NT2/D1 (cell line): ENCODE measurements around the gene B3GAT3.
A peak's percentile ranks its signal among the peaks of the same experiment; 100 is the strongest.

Source experiments
- DNase-seq: peaks from one replicate; pipeline ENCODE4 v3.0.0-alpha.2; 2011; ENCODE audit warnings: low read depth, low spot score
- H3K27me3 ChIP-seq: 2 replicates; pipeline ENCODE4 v1.6.0; 2011; ENCODE audit warnings: mild to moderate bottlenecking; ENCODE audit not compliant: insufficient read length, insufficient read depth
- H3K36me3 ChIP-seq: 2 replicates; pipeline ENCODE4 v1.6.1; 2011; ENCODE audit warnings: mild to moderate bottlenecking, low read length, mixed read lengths; ENCODE audit not compliant: insufficient read depth, insufficient read length
- H3K4me1 ChIP-seq: 2 replicates; pipeline ENCODE4 v1.5.1; 2011; ENCODE audit not compliant: insufficient read depth, insufficient read length
- H3K4me3 ChIP-seq: 2 replicates; pipeline ENCODE4 v1.5.1; 2011; ENCODE audit warnings: low read depth; ENCODE audit not compliant: insufficient read length
- H3K9ac ChIP-seq: 2 replicates; pipeline ENCODE4 v1.6.0; 2011; ENCODE audit warnings: low read depth; ENCODE audit not compliant: insufficient read length
- H3K9me3 ChIP-seq: 2 replicates; pipeline ENCODE4 v1.5.1; 2011; ENCODE audit warnings: mild to moderate bottlenecking, low read length; ENCODE audit not compliant: insufficient read depth
- SUZ12 ChIP-seq: IDR thresholded peaks from 2 replicates; pipeline ENCODE4 v1.6.1; 2011; ENCODE audit not compliant: insufficient read length, insufficient read depth; ENCODE audit errors: extremely low read depth
- YY1 ChIP-seq: IDR thresholded peaks from 2 replicates; pipeline ENCODE4 v1.6.1; 2011; ENCODE audit not compliant: insufficient read length, insufficient read depth
- ZNF274 ChIP-seq: IDR thresholded peaks from 2 replicates; pipeline ENCODE4 v1.6.1; 2011; ENCODE audit warnings: mild to moderate bottlenecking, low read depth, low read length

Gene B3GAT3

GRCh38 chr11:62578541-62578940 lies 43.2 kb downstream of the B3GAT3 start:
- peaks cover 8% of the 10 kb centered on the region for H3K4me1 ChIP-seq
- no peak for TF ChIP-seq YY1
- no peak for TF ChIP-seq SUZ12
- no peak for TF ChIP-seq ZNF274
- H3K9ac ChIP-seq: no peak overlapping the region
- no peaks in the 10 kb centered on the region for H3K27me3 ChIP-seq
- H3K36me3 ChIP-seq: peaks cover 61% of the 10 kb centered on the region
- H3K4me3 ChIP-seq: no peak overlapping the region
- DNase-seq: no peak
- peaks cover under 1% of the 10 kb centered on the region; the same call in 1 of the 2 replicates for H3K9me3 ChIP-seq

GRCh38 chr11:62577046-62577714 lies 44.6 kb downstream of the B3GAT3 start:
- peak overlapping the region; percentile 50 for H3K9ac ChIP-seq
- H3K4me1 ChIP-seq: peaks cover 8% of the 10 kb centered on the region
- H3K36me3 ChIP-seq: peaks cover 69% of the 10 kb centered on the region
- DNase-seq: no peak
- H3K27me3 ChIP-seq: no peaks in the 10 kb centered on the region
- no peak overlapping the region for H3K4me3 ChIP-seq
- no peaks in the 10 kb centered on the region for H3K9me3 ChIP-seq
- no peak for TF ChIP-seq YY1

GRCh38 chr11:62575837-62576236 lies 45.9 kb downstream of the B3GAT3 start:
- H3K9ac ChIP-seq: peak overlapping the region; percentile 99
- TF ChIP-seq ZNF274 (no peak), SUZ12 (no peak), YY1 (no peak)
- H3K36me3 ChIP-seq: peaks cover 74% of the 10 kb centered on the region
- H3K4me3 ChIP-seq: peak overlapping the region; percentile 86
- no peaks in the 10 kb centered on the region for H3K9me3 ChIP-seq
- peaks cover 14% of the 10 kb centered on the region for H3K4me1 ChIP-seq
- no peak for DNase-seq
- H3K27me3 ChIP-seq: no peaks in the 10 kb centered on the region

GRCh38 chr11:62575156-62575555 lies 46.6 kb downstream of the B3GAT3 start:
- TF ChIP-seq ZNF274 (no peak), YY1 (no peak), SUZ12 (no peak)
- Histone ChIP-seq H3K36me3 (peaks cover 78% of the 10 kb centered on the region), H3K4me3 (peak overlapping the region; percentile 86), H3K4me1 (peaks cover 14% of the 10 kb centered on the region), H3K27me3 (no peaks in the 10 kb centered on the region), H3K9ac (peak overlapping the region; percentile 99), H3K9me3 (no peaks in the 10 kb centered on the region)
- no peak for DNase-seq

- H3K4me3 ChIP-seq: peak overlapping the region; percentile 86
- no peaks in the 10 kb centered on the region for H3K27me3 ChIP-seq
- H3K4me1 ChIP-seq: peaks cover 14% of the 10 kb centered on the region
- H3K9me3 ChIP-seq: no peaks in the 10 kb centered on the region
- peak overlapping the region; percentile 99 for H3K9ac ChIP-seq
- TF ChIP-seq SUZ12 (no peak), ZNF274 (no peak), YY1 (no peak)
- no peak for DNase-seq
- peaks cover 78% of the 10 kb centered on the region for H3K36me3 ChIP-seq
Measured at GRCh38 chr11:62574363-62575071, 47.3 kb downstream of the B3GAT3 start.

- peaks cover 81% of the 10 kb centered on the region for H3K36me3 ChIP-seq
Measured at GRCh38 chr11:62573592-62574362, 48.0 kb downstream of the B3GAT3 start, which contains the start of gene EEF1G. Gene EEF1G, minus strand, starts transcription at chr11:62573891. Its CDS starts 49 bp downstream, at chr11:62573842.

GRCh38 chr11:62573006-62573591 lies 48.7 kb downstream of the B3GAT3 start:
- Histone ChIP-seq H3K9me3 (no peaks in the 10 kb centered on the region), H3K27me3 (no peaks in the 10 kb centered on the region), H3K36me3 (peaks cover 81% of the 10 kb centered on the region), H3K9ac (peak overlapping the region; percentile 100), H3K4me1 (peaks cover 14% of the 10 kb centered on the region), H3K4me3 (peak overlapping the region; percentile 97)
- TF ChIP-seq ZNF274: no peak
- no peak for TF ChIP-seq YY1
- TF ChIP-seq SUZ12: no peak
- no peak for DNase-seq

More at GRCh38 chr11:62573592-62574362, 48.0 kb downstream of the B3GAT3 start, which contains the start of gene EEF1G:
- Histone ChIP-seq H3K4me3 (peak within 1 kb of the TSS; percentile 97), H3K9me3 (no peaks in the 10 kb centered on the region), H3K27me3 (no peaks in the 10 kb centered on the region), H3K4me1 (peaks cover 14% of the 10 kb centered on the region), H3K9ac (peak within 1 kb of the TSS; percentile 100)
- TF ChIP-seq ZNF274 (no peak), SUZ12 (no peak), YY1 (peak; percentile 74)
- DNase-seq: peak; percentile 100
